GM18511 (cell line): ENCODE data around the gene TMEM238.

Experiments used
- ATAC-seq: cut with Tn5 transposase; IDR thresholded peaks from one replicate; pipeline ENCODE4 v1.9.1; 2021; ENCODE audit warnings: mild to moderate bottlenecking, moderate library complexity; ENCODE audit not compliant: unreplicated experiment

Gene TMEM238

GRCh38 chr19:55382013-55382412, 2.1 kb downstream of the TMEM238 start:
- ATAC-seq, result no peak

GRCh38 chr19:55379174-55379573, 4.9 kb downstream of the TMEM238 start:
- ATAC-seq, result no peak

- no peak for ATAC-seq
Observed at GRCh38 chr19:55377356-55378131, 6.5 kb downstream of the TMEM238 start.

GRCh38 chr19:55376241-55376933, 7.7 kb downstream of the TMEM238 start, which contains the start of gene TMEM190:
Gene TMEM190, plus strand, starts transcription at chr19:55376826. Its CDS starts 28 bp downstream, at chr19:55376854.
- no peak for ATAC-seq

- no peak for ATAC-seq
Observed at GRCh38 chr19:55373993-55374757, 9.9 kb downstream of the TMEM238 start.

GRCh38 chr19:55373306-55373992, 10.6 kb downstream of the TMEM238 start:
- ATAC-seq, result no peak

- no peak for ATAC-seq
Observed at GRCh38 chr19:55372316-55373081, 11.6 kb downstream of the TMEM238 start.

GRCh38 chr19:55370305-55370988, 13.6 kb downstream of the TMEM238 start, which contains the start of gene IL11:
Gene IL11, minus strand, starts transcription at chr19:55370463. Its CDS starts 153 bp downstream, at chr19:55370310.
- no peak for ATAC-seq

GRCh38 chr19:55369653-55370304, 14.3 kb downstream of the TMEM238 start:
- no peak for ATAC-seq

- no peak for ATAC-seq
Observed at GRCh38 chr19:55368701-55369563, 15.2 kb downstream of the TMEM238 start.

GRCh38 chr19:55368106-55368505, 16.0 kb downstream of the TMEM238 start:
- ATAC-seq, result no peak

GRCh38 chr19:55366790-55367189, 17.3 kb downstream of the TMEM238 start:
- ATAC-seq, result no peak

- no peak for ATAC-seq
Observed at GRCh38 chr19:55365964-55366363, 18.1 kb downstream of the TMEM238 start.

GRCh38 chr19:55365245-55365644, 18.8 kb downstream of the TMEM238 start:
- no peak for ATAC-seq

- ATAC-seq, result no peak
Observed at GRCh38 chr19:55362990-55363716, 20.9 kb downstream of the TMEM238 start, which contains the start of gene GARIN5B. Gene GARIN5B, minus strand, starts transcription at chr19:55363260. Its CDS starts 194 bp downstream, at chr19:55363066.

- ATAC-seq, result no peak
Observed at GRCh38 chr19:55362174-55362989, 21.7 kb downstream of the TMEM238 start.
